Fibroblast of the conjunctiva (primary cell): Measurements from ENCODE around the gene SEC16A.
"Not testable (repeated sequence)": the region's sequence is repeated elsewhere in the genome, so short reads cannot be mapped to it uniquely, and the experiment has no call there.

Source experiments
- DNase-seq: peaks from one replicate; pipeline ENCODE4 v3.0.0-alpha.2; 2010; ENCODE audit warnings: low read depth

SEC16A gene

DNA sequence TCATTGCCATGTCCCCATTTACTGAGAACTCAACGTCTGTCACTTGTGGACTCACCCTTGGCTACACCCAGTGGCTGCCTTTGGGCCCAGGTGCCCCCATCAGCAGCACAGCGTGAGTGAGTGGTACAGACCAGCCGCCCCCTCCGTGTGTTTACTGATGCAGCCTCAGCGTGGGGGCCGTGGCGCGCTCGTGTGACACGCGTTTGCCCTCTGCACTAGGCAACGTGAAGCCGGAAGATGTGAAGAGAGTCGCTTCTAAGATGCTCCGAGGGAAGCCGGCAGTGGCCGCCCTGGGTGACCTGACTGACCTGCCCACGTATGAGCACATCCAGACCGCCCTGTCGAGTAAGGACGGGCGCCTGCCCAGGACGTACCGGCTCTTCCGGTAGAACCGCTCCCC is 60.0 kb downstream of the SEC16A start:
- no peak for DNase-seq

DNA sequence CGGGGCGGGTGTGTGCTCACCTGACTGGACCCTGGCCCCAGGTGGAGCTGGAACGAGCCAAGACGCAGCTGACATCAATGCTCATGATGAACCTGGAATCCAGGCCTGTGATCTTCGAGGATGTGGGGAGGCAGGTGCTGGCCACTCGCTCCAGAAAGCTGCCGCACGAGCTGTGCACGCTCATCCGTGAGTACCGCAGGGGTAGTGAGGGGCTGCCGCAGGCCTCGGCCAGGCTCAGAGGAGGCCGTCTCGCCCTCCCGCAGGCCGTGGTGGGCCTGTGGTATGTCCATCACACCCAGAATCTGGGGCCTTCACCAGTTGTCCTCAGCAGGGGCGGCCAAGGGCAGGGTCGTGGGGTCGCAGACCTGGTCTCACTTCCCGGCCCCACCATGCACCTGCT is 61.0 kb downstream of the SEC16A start:
- no peak for DNase-seq

- DNase-seq = no peak
Measured at GRCh38 chr9:136419092-136419420, 63.8 kb downstream of the SEC16A start.

DNA sequence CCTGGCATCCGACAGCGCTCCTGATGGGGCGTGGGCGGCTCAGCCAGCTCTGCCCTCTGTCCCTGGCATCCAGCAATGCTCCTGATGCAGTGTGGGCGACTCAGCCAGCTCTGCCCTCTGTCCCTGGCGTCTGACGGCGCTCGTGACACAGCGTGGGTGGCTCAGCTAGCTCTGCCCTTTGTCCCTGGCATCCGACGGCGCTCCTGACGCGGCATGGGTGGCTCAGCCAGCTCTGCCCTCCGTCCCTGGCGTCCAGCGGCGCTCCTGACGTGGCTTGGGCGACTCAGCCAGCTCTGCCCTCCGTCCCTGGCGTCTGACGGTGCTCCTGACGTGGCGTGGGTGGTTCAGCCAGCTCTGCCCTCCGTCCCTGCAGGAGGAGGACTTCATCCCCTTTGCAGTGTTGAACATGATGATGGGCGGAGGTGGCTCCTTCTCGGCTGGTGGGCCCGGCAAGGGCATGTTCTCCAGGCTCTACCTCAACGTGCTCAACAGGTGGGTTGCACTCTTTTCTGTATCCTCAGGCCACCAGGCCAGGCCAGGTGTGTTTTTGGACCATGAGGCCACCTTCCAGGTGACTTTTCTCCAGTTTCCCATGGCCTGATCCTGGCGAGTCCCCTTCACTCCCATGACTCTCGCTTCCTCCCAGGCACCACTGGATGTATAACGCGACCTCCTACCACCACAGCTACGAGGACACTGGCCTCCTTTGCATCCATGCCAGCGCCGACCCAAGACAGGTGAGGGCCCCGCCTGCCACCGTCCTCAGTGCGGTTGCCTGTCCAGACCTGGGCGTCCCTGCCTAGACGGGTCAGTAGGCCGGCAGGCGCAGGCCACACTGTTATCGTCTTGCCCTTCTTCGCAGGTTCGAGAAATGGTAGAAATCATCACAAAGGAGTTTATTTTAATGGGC is 64.4 kb downstream of the SEC16A start:
- DNase-seq = no peak

GRCh38 chr9:136416914-136417313 is 65.9 kb downstream of the SEC16A start:
- DNase-seq = no peak

GRCh38 chr9:136416427-136416826 is 66.4 kb downstream of the SEC16A start:
- DNase-seq = no peak

GRCh38 chr9:136412962-136413361 is 69.9 kb downstream of the SEC16A start:
- DNase-seq = no peak

GRCh38 chr9:136411378-136411777 is 71.5 kb downstream of the SEC16A start:
- no peak for DNase-seq

- DNase-seq = peak; percentile 64
Measured at GRCh38 chr9:136410500-136411287, 72.1 kb downstream of the SEC16A start, which contains the start of the genes ENTR1 and PMPCA. TSS of gene ENTR1 (minus strand) at chr9:136410614. CDS start at chr9:136410397, 217 bp downstream. TSS of gene PMPCA (plus strand) at chr9:136410658. CDS start at chr9:136410669, 11 bp downstream.

- DNase-seq = no peak
Measured at GRCh38 chr9:136409557-136410455, 73.0 kb downstream of the SEC16A start.

- DNase-seq = no peak
Measured at GRCh38 chr9:136407911-136408310, 74.9 kb downstream of the SEC16A start.

DNA sequence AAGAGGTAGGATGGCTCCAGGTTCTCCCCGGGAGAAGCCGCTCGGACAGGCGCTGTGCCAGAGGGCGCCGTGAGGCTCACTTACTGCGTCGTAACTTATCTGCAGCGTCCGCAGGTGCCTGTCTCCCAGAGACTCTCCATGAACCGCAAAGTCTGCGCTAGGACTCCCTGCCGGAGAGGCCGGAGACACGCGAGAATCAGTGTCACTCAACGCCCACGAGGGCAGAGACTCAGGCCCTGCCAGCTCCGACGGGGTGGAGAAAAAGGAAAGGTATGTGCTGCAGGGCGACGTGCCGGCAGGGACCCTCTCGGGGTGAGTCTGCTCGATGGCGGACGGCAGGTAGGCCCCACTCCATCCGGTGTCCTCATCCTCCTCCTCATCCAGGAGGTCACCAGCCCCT is 75.8 kb downstream of the SEC16A start:
- DNase-seq = not testable (repeated sequence)

GRCh38 chr9:136405904-136406303 is 76.9 kb downstream of the SEC16A start:
- not testable (repeated sequence) for DNase-seq

GRCh38 chr9:136405481-136405880 is 77.4 kb downstream of the SEC16A start:
- no peak for DNase-seq

- DNase-seq = no peak
Measured at GRCh38 chr9:136404801-136405136, 78.1 kb downstream of the SEC16A start.

DNA sequence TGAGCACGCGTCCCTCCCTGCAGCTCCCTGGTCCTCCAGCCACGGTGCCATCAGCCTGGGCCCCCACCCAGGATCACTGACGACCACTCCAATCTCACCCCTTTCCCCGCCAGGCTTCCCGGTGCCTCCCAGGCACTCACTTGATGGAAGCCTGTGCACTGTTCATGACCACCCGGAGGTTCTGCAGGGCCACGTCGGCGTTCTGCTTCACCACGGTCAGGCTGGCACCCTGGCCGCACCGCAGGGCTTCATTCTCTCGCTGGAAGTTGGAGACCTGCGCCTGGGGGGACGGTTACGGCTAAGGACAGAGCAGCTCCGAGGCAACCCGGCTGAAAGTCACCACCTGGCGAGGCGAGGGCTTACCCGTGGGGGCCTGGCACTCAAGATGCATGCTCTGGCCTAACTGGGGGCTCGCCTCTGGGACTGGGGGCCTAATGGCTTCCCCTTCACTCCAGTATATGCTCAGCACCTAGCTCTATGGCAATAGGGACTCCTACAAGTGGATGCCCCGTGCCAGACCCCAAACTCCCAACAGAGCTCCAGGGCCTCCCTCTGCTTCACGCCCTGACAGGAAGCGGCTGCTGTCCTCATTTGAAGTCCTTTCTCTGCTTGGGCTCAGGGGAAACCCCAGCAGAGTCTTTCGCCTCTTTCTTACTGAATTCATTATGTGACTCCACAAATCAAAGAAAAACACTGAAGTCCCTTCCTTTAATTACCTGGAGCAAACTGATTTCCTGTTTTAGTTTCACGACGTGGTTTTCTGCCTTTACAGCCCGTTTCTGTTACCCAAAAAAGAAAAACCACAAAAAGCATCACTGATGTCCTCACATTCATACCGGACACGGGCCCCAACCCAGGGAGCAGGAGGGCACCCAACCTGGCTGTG is 78.7 kb downstream of the SEC16A start:
- DNase-seq = no peak

DNA sequence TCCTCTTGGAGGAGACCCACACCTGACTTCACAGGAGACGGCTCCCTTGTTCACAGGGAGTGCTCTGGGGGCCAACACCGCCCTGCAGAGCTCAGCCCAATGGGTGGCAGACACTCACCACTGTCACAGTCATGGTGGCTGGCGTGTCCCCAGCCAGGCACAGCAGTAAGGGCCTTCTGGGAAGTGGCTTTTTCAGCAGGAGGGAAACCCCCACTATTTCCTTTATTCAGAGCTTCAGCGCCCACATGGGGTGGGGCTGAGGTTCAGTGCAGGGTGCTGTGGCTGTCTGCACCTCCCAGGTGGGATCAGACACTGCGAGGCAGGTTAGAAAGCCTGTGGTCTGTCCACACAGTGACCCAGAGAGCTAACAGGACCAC is 79.3 kb downstream of the SEC16A start:
- DNase-seq = no peak

DNA sequence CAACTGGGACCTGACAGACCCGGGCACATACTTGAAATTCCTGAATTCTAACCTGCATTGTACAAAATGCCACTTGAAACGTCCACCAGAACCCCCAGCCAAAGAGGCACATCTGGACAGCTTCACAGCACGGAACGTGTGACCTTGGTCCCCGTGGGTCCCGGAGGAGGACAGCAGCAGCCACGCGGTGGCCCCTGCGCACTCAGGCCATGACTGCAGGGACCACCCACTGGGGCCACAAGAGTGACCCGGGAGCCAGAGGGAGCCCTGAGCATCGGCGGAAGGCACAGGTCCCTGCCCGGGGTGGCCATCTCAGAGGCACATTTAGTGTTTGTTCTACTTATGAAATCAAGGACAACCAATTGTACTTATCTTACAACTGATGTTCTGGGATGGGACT is 80.8 kb downstream of the SEC16A start:
- DNase-seq = no peak

DNA sequence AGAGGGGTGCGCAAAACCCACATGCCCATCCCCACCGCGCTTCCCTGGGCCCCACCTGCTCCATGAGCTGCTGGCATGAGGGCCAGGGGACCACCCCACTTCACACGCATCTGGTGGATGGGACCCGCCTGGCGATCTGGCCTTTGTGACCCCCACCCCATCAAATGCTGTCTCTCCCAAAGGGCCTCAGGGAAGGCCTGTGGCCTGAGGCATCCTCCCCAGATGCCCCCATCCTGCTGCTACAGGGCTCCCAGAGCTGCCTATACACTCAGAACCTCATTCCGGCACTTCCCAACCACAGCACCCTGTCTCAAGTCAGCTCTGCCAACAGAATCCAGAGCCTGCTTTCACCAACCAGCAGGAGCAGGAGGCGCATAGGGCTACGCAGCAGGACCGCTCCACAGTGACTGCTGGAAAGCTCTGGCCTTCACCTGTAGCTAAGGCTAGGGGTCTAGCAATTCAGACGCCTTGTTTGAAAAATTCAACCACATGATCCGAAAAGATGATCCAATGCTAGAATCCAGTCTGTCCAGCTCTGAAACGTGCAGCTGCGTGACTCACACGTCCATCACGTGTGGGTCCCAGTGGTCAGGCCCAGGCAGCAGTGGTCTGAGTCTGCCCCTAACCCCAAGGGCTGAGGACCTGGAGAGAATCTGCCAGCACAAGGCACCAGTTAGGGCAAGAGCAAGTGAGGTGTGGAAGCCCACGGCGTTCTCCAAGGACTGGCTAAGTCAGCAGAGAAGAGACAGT is 81.5 kb downstream of the SEC16A start:
- DNase-seq = no peak

GRCh38 chr9:136400038-136400834 is 82.6 kb downstream of the SEC16A start, which contains the start of gene SNAPC4:
TSS of gene SNAPC4 (minus strand) at chr9:136400170. CDS start at chr9:136398428, 1,742 bp downstream.
- peak; percentile 66 for DNase-seq
